HG02943 (cell line): ENCODE results near the gene GALNT7.
A peak's percentile ranks its signal among the peaks of the same experiment; 100 is the strongest.
"Not testable (repeated sequence)": the region's sequence is repeated elsewhere in the genome, so short reads cannot be mapped to it uniquely, and the experiment has no call there.

Experiments
- ATAC-seq: cut with Tn5 transposase; IDR thresholded peaks from one replicate; pipeline ENCODE4 v1.9.1; 2021; ENCODE audit warnings: mild to moderate bottlenecking, low read depth, moderate library complexity; ENCODE audit not compliant: unreplicated experiment

Gene GALNT7

GRCh38 chr4:173168396-173169177 is at the start of gene GALNT7:
Gene GALNT7, plus strand, starts transcription at chr4:173168811. Its CDS starts 25 bp downstream, at chr4:173168836.
- ATAC-seq: peak; percentile 36

- ATAC-seq: not testable (repeated sequence)
These were observed 49.8 kb upstream of the GALNT7 start for GRCh38 chr4:173118819-173119218.

GRCh38 chr4:173119818-173120217 is 48.8 kb upstream of the GALNT7 start:
- no peak for ATAC-seq

- peak; percentile 100 for ATAC-seq
These were observed 47.5 kb upstream of the GALNT7 start for GRCh38 chr4:173121076-173121561.

GRCh38 chr4:173124209-173124865 is 44.3 kb upstream of the GALNT7 start:
- ATAC-seq: no peak

- no peak for ATAC-seq
These were observed 43.3 kb upstream of the GALNT7 start for GRCh38 chr4:173125216-173125812.

- no peak for ATAC-seq
These were observed 40.3 kb upstream of the GALNT7 start for GRCh38 chr4:173128199-173128890.

- no peak for ATAC-seq
These were observed 37.9 kb upstream of the GALNT7 start for GRCh38 chr4:173130687-173131086.

GRCh38 chr4:173134426-173134825 is 34.2 kb upstream of the GALNT7 start:
- no peak for ATAC-seq

GRCh38 chr4:173135241-173135847 is 33.3 kb upstream of the GALNT7 start:
- ATAC-seq: no peak

GRCh38 chr4:173138624-173139023 is 30.0 kb upstream of the GALNT7 start:
- ATAC-seq: no peak

- ATAC-seq: no peak
These were observed 29.1 kb upstream of the GALNT7 start for GRCh38 chr4:173139561-173139960.

- ATAC-seq: no peak
These were observed 23.5 kb upstream of the GALNT7 start for GRCh38 chr4:173145131-173145530.

- ATAC-seq: no peak
These were observed 22.2 kb upstream of the GALNT7 start for GRCh38 chr4:173146456-173146855.

- no peak for ATAC-seq
These were observed 17.1 kb upstream of the GALNT7 start for GRCh38 chr4:173151496-173151895.

GRCh38 chr4:173152104-173152503 is 16.5 kb upstream of the GALNT7 start:
- ATAC-seq: no peak

- no peak for ATAC-seq
These were observed 15.2 kb upstream of the GALNT7 start for GRCh38 chr4:173153445-173153844.

- no peak for ATAC-seq
These were observed 8.8 kb upstream of the GALNT7 start for GRCh38 chr4:173159791-173160190.

GRCh38 chr4:173160871-173161270 is 7.7 kb upstream of the GALNT7 start:
- ATAC-seq: no peak

GRCh38 chr4:173161311-173161710 is 7.3 kb upstream of the GALNT7 start:
- ATAC-seq: no peak
